CD14-positive monocyte (primary cell): ENCODE results near the gene NRIP2. TPM values are rescaled to one million over a fixed set of nuclear protein-coding genes. Genes with fewer than 3 reads are reported as not detected.

Experiments used
- DNase-seq, 3 donors: peaks; one replicate each; pipeline ENCODE4 v3.0.0-alpha.2; 2011 to 2022
- H2AFZ ChIP-seq: 2 replicates; pipeline ENCODE4 v1.6.0; 2012; ENCODE audit warnings: mild to moderate bottlenecking, low read depth, low read length, inconsistent platforms; ENCODE audit not compliant: insufficient read depth, poor library complexity, severe bottlenecking
- H3K27ac ChIP-seq, 2 donors: 1 replicate in 1 of 2; 2 replicates in 1 of 2; pipeline ENCODE4 v1.5.1; 2012 to 2013; ENCODE audit warnings: low read length in 2 of 2, control low read depth in 1 of 2, inconsistent platforms in 1 of 2, low read depth in 1 of 2, mild to moderate bottlenecking in 1 of 2
- H3K27me3 ChIP-seq, 2 donors: one replicate each; pipeline versions ENCODE4 v1.6.0 to v1.6.1; 2011 to 2013; ENCODE audit warnings: low read length in 2 of 2; ENCODE audit not compliant: control insufficient read depth in 2 of 2, insufficient read depth in 2 of 2
- H3K36me3 ChIP-seq, 2 donors: replicated peaks in 1 of 2; 1 replicate in 1 of 2; 2 replicates in 1 of 2; pipeline versions ENCODE4 v1.5.1 to v1.6.1; 2012 to 2013; ENCODE audit warnings: low read length in 2 of 2, control low read depth in 1 of 2, inconsistent platforms in 1 of 2, mild to moderate bottlenecking in 1 of 2; ENCODE audit not compliant: insufficient read depth in 2 of 2, control insufficient read depth in 1 of 2
- H3K4me1 ChIP-seq, 2 donors: 1 replicate in 1 of 2; 2 replicates in 1 of 2; pipeline versions ENCODE4 v1.5.1 to v1.6.1; 2012 to 2013; ENCODE audit warnings: low read length in 2 of 2, control low read depth in 1 of 2, inconsistent platforms in 1 of 2, mild to moderate bottlenecking in 1 of 2, moderate library complexity in 1 of 2; ENCODE audit not compliant: insufficient read depth in 2 of 2, control insufficient read depth in 1 of 2
- H3K4me2 ChIP-seq: replicated peaks from 2 replicates; pipeline ENCODE3; 2012; ENCODE audit warnings: low read length, moderate library complexity, mild to moderate bottlenecking; ENCODE audit not compliant: poor library complexity, severe bottlenecking; ENCODE audit errors: extremely low read depth
- H3K4me3 ChIP-seq, 3 experiments: fragments of 200-600 bp in 1 of 3; sonication (generic) in 1 of 3; replicated peaks in 1 of 3; 1 replicate in 2 of 3; 2 replicates in 1 of 3; pipeline ENCODE4 v1.5.1; 2011 to 2013; ENCODE audit warnings: low read length in 3 of 3, mild to moderate bottlenecking in 3 of 3, control low read depth in 2 of 3, low read depth in 2 of 3, inconsistent platforms in 1 of 3, moderate library complexity in 1 of 3
- H3K79me2 ChIP-seq: 2 replicates; pipeline ENCODE4 v1.6.0; 2012; ENCODE audit warnings: mild to moderate bottlenecking, control low read depth, inconsistent platforms, low read length, moderate library complexity; ENCODE audit not compliant: insufficient read depth
- H3K9ac ChIP-seq: 2 replicates; pipeline ENCODE4 v1.6.0; 2017; ENCODE audit warnings: low read length, mild to moderate bottlenecking; ENCODE audit not compliant: insufficient read depth, poor library complexity, severe bottlenecking
- H3K9me3 ChIP-seq, 2 donors: replicated peaks in 1 of 2; 1 replicate in 1 of 2; 2 replicates in 1 of 2; pipeline versions ENCODE4 v1.5.1 to v1.6.1; 2012 to 2013; ENCODE audit warnings: low read length in 2 of 2, control low read depth in 1 of 2; ENCODE audit not compliant: control insufficient read depth in 1 of 2, insufficient read depth in 1 of 2
- H4K20me1 ChIP-seq: 2 replicates; pipeline ENCODE4 v1.6.0; 2012; ENCODE audit warnings: mild to moderate bottlenecking, low read length, control low read depth, moderate library complexity; ENCODE audit not compliant: insufficient read depth
- H3K27ac Mint-ChIP-seq, 7 donors: one replicate each; pipeline ENCODE4 v1.8.0; 2020; ENCODE audit warnings: mild to moderate bottlenecking in 7 of 7, mixed read lengths in 7 of 7, moderate library complexity in 6 of 7, inconsistent platforms in 2 of 7
- H3K27me3 Mint-ChIP-seq, 3 donors: one replicate each; pipeline ENCODE4 v1.8.0; 2021 to 2022; ENCODE audit warnings: low read depth in 3 of 3, mild to moderate bottlenecking in 3 of 3, mixed read lengths in 3 of 3, moderate library complexity in 3 of 3, inconsistent platforms in 1 of 3
- H3K36me3 Mint-ChIP-seq, 2 donors: one replicate each; pipeline ENCODE4 v1.8.0; 2020; ENCODE audit warnings: mixed read lengths in 2 of 2, inconsistent platforms in 1 of 2, mild to moderate bottlenecking in 1 of 2
- H3K4me1 Mint-ChIP-seq: one replicate; pipeline ENCODE4 v1.8.0; 2020; ENCODE audit warnings: mild to moderate bottlenecking, mixed read lengths
- H3K4me3 Mint-ChIP-seq, 2 donors: one replicate each; pipeline ENCODE4 v1.8.0; 2020; ENCODE audit warnings: mild to moderate bottlenecking in 2 of 2, mixed read lengths in 2 of 2, moderate library complexity in 1 of 2
- H3K9me3 Mint-ChIP-seq, 7 donors: one replicate each; pipeline ENCODE4 v1.8.0; 2020 to 2022; ENCODE audit warnings: mixed read lengths in 7 of 7, mild to moderate bottlenecking in 6 of 7, moderate library complexity in 6 of 7, inconsistent platforms in 2 of 7
- CTCF ChIP-seq: fragments of 200-600 bp; IDR thresholded peaks from one replicate; pipeline ENCODE4 v1.8.0; 2022; ENCODE audit warnings: antibody characterized with exemption, mild to moderate bottlenecking
- WGBS: methylation state at CpG from one replicate; pipeline ENCODE4 v1.1.5; 2013; ENCODE audit warnings: missing lambda C conversion rate; ENCODE audit not compliant: insufficient coverage; 5-methylcytosine and 5-hydroxymethylcytosine counted together
- intact Hi-C, 2 donors: fragments of 100-400 bp; cut with micrococcal nuclease; formaldehyde crosslinking; loops; one replicate each; pipeline versions ENCODE4 v1.15.0 to v1.15.1; 2023
- polyA minus RNA-seq: library from RNA; depleted of rRNA, polyadenylated mRNA; stranded (reverse); fragments of >200 nt; gene quantifications from 2 replicates; pipeline ENCODE4 v1.2.3, GENCODE V29; 2012
- polyA plus RNA-seq, 3 donors: library from polyadenylated mRNA; depleted of rRNA in 1 of 3; unstranded in 2 of 3; stranded (reverse) in 1 of 3; fragments of 300-500 nt in 2 of 3; fragments of >200 nt in 1 of 3; fragmentation: Illumina TruSeq in 2 of 3; gene quantifications; 1 replicate in 2 of 3; 2 replicates in 1 of 3; pipeline ENCODE4 v1.2.3, GENCODE V29; 2012 to 2021
- total RNA-seq, 12 experiments: library from RNA in 1 of 12; stranded (reverse) in 1 of 12; fragments of 120-200 nt in 1 of 12; gene quantifications; one replicate each; pipeline ENCODE4 v1.2.4 and lab custom pipeline; 2013 to 2026; ENCODE audit warnings: mixed read lengths in 6 of 12, inconsistent platforms in 1 of 12

The NRIP2 gene
- not detected for total RNA-seq (2013)
- polyA plus RNA-seq, result under 1 TPM in 2 of 3 donors, not detected in 1; 0.19 to 0.24 TPM
- not detected in 2 replicates for polyA minus RNA-seq
- total RNA-seq (lab: John Stamatoyannopoulos, UW), result 0 to 0.16 (median 0) reads per million in 11 experiments

GRCh38 chr12:2834581-2835491, at the start of gene NRIP2:
Gene NRIP2 (minus strand): TSS chr12:2835035. CDS start chr12:2834983, 52 bp downstream.
- Mint-ChIP-seq H3K27me3 (peaks cover 1 to 9% (median 4%) of the 10 kb centered on the region in 3 donors), H3K4me1 (peaks cover 17% of the 10 kb centered on the region), H3K27ac (peak within 1 kb of the TSS in 2 of 7 donors; percentile 5), H3K36me3 (peaks cover 36 to 47% of the 10 kb centered on the region in 2 donors), H3K9me3 (peaks cover 0 to 2% (median 0%) of the 10 kb centered on the region in 7 donors), H3K4me3 (peak within 1 kb of the TSS in 1 of 2 donors; percentile 63)
- peaks cover 2 to 39% of the 10 kb centered on the region in 2 donors for H3K36me3 ChIP-seq
- no peak for DNase-seq
- no peak within 1 kb of the TSS for H3K9ac ChIP-seq
- intact Hi-C loops, result no loop called here
- no peaks in the 10 kb centered on the region for H3K9me3 ChIP-seq
- peaks cover 0 to 4% of the 10 kb centered on the region in 2 donors for H3K27me3 ChIP-seq
- no peaks in the 10 kb centered on the region for H3K79me2 ChIP-seq
- H3K27ac ChIP-seq, result no peak within 1 kb of the TSS
- WGBS, result 53% methylated on average over 25 of the region's 32 CpGs
- H4K20me1 ChIP-seq, result no peaks in the 10 kb centered on the region
- H2AFZ ChIP-seq, result no peak within 1 kb of the TSS
- no peak for TF ChIP-seq CTCF
- no peak within 1 kb of the TSS for H3K4me3 ChIP-seq
- H3K4me1 ChIP-seq, result no peaks in the 10 kb centered on the region
- no peak within 1 kb of the TSS for H3K4me2 ChIP-seq

- WGBS, result no CpG with 5 or more reads among the region's 3 CpGs
- Mint-ChIP-seq H3K27ac (peak overlapping the region in 4 of 7 donors; percentile 12 to 81 (median 66)), H3K9me3 (no peaks in the 10 kb centered on the region), H3K36me3 (peaks cover 3% of the 10 kb centered on the region in 2 donors), H3K27me3 (no peaks in the 10 kb centered on the region), H3K4me3 (no peak overlapping the region), H3K4me1 (peaks cover 32% of the 10 kb centered on the region)
- H4K20me1 ChIP-seq, result no peaks in the 10 kb centered on the region
- no peak overlapping the region for H3K9ac ChIP-seq
- peaks cover 89% of the 10 kb centered on the region for H3K79me2 ChIP-seq
- H3K9me3 ChIP-seq, result no peaks in the 10 kb centered on the region
- intact Hi-C loops, result loop anchor here (5.0 kb wide), 1 partner anchor 68 kb away; the partner anchor contains the start of gene ITFG2 (in 2 of the 2)
- no peaks in the 10 kb centered on the region for H3K27me3 ChIP-seq
- no peaks in the 10 kb centered on the region for H3K36me3 ChIP-seq
- peak overlapping the region in 1 of 2 donors; percentile 40 for H3K27ac ChIP-seq
- no peak for TF ChIP-seq CTCF
- H3K4me3 ChIP-seq, result no peak overlapping the region
- H3K4me2 ChIP-seq, result no peak overlapping the region
- H2AFZ ChIP-seq, result no peak overlapping the region
- peaks cover 30 to 31% of the 10 kb centered on the region in 2 donors for H3K4me1 ChIP-seq
- no peak for DNase-seq
Measured at GRCh38 chr12:2879853-2880252, 45.0 kb upstream of the NRIP2 start.
